HG03060 (cell line): ENCODE measurements around the gene SPA17.
A peak's percentile ranks its signal among the peaks of the same experiment; 100 is the strongest.

Source experiments
- ATAC-seq: cut with Tn5 transposase; IDR thresholded peaks from one replicate; pipeline ENCODE4 v1.9.1; 2021; ENCODE audit warnings: low read depth, moderate number of reproducible peaks; ENCODE audit not compliant: unreplicated experiment

Gene SPA17

GRCh38 chr11:124673333-124674167 lies at the start of gene SPA17, which contains the start of gene SIAE:
TSS of gene SPA17 (plus strand) at chr11:124673904. CDS start at chr11:124675265, 1,361 bp downstream.
TSS of gene SIAE (minus strand) at chr11:124673739. CDS start at chr11:124673708, 31 bp downstream.
- ATAC-seq = peak; percentile 66

- ATAC-seq = no peak
Observed at GRCh38 chr11:124625504-124626168, 48.1 kb upstream of the SPA17 start.

GRCh38 chr11:124627546-124627945 lies 46.2 kb upstream of the SPA17 start:
- no peak for ATAC-seq

GRCh38 chr11:124629961-124630360 lies 43.7 kb upstream of the SPA17 start:
- ATAC-seq = no peak

- no peak for ATAC-seq
Observed at GRCh38 chr11:124633355-124633754, 40.3 kb upstream of the SPA17 start.

- no peak for ATAC-seq
Observed at GRCh38 chr11:124635932-124636331, 37.8 kb upstream of the SPA17 start.

GRCh38 chr11:124638500-124638899 lies 35.2 kb upstream of the SPA17 start:
- ATAC-seq = no peak

GRCh38 chr11:124639186-124639585 lies 34.5 kb upstream of the SPA17 start:
- no peak for ATAC-seq

GRCh38 chr11:124640666-124641065 lies 33.0 kb upstream of the SPA17 start:
- no peak for ATAC-seq

- no peak for ATAC-seq
Observed at GRCh38 chr11:124642628-124643027, 31.1 kb upstream of the SPA17 start.

- ATAC-seq = no peak
Observed at GRCh38 chr11:124643042-124643604, 30.6 kb upstream of the SPA17 start.

- no peak for ATAC-seq
Observed at GRCh38 chr11:124643605-124644425, 29.9 kb upstream of the SPA17 start.

- no peak for ATAC-seq
Observed at GRCh38 chr11:124644426-124645280, 29.1 kb upstream of the SPA17 start.

GRCh38 chr11:124646148-124646547 lies 27.6 kb upstream of the SPA17 start:
- no peak for ATAC-seq

- no peak for ATAC-seq
Observed at GRCh38 chr11:124648610-124649009, 25.1 kb upstream of the SPA17 start.

GRCh38 chr11:124656774-124657630 lies 16.7 kb upstream of the SPA17 start:
- no peak for ATAC-seq

GRCh38 chr11:124657904-124658303 lies 15.8 kb upstream of the SPA17 start:
- ATAC-seq = no peak

- ATAC-seq = no peak
Observed at GRCh38 chr11:124658501-124658900, 15.2 kb upstream of the SPA17 start.

GRCh38 chr11:124658986-124659385 lies 14.7 kb upstream of the SPA17 start:
- no peak for ATAC-seq
